ENCODE measurements around the gene LRRC45. TPM values are rescaled to one million over a fixed set of nuclear protein-coding genes. Genes with fewer than 3 reads are reported as not detected.

LRRC45 gene
- total RNA-seq, 1 donor from 2014 or later = 17.3 TPM

DNA sequence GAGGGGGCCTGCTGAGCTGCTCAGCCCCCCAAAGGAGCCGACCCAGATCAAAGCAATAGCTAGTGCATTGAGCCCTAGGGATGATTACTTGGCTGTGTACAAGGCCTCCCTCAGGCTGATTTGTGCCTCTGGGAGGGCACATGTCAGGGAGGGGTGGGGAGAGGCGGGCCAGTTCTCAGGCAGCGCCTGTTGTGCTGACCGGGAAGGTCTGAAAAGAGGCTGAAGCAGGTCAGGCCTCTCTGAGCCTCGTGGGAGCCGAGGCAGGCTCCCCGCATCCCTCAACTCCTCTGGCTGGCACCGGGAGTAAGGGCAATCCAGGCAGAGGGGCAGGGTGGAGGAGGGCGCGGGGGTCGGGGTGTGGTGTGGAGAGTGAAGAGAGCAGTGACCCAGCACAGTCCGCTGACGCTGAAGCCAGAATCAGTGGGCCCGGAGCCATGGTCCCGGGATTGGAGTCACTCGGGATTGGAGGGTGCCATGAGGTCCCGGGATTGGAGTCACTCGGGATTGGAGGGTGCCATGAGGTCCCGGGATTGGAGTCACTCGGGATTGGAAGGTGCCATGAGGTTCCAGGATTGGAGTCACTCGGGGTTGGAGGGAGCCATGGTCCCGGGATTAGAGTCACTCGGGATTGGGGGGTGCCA lies 11.4 kb downstream of the LRRC45 start:
- DNase-seq = no peak
- TF ChIP-seq CTCF (IDR thresholded peaks at IDR 0.05) = no peak
- no peak for ATAC-seq
- no peaks in the 10 kb centered on the region for H3K36me3 ChIP-seq
- H3K27me3 ChIP-seq (ENCODE audit: low read depth) = peaks cover 8% of the 10 kb centered on the region
- intact Hi-C loops (cut with DNase I) = no loop called here
- H3K27ac ChIP-seq = no peak overlapping the region
- H3K4me1 ChIP-seq = peaks cover 45% of the 10 kb centered on the region
- no peaks in the 10 kb centered on the region for H3K9me3 ChIP-seq
- no peak overlapping the region for H3K4me3 ChIP-seq

GRCh38 chr17:82035488-82035887 lies 12.4 kb downstream of the LRRC45 start:
- DNase-seq (no peak), ATAC-seq (no peak)
- H3K36me3 ChIP-seq = no peaks in the 10 kb centered on the region
- no peak overlapping the region for H3K4me3 ChIP-seq
- no peak overlapping the region for H3K27ac ChIP-seq
- no peak for TF ChIP-seq CTCF (IDR thresholded peaks at IDR 0.05)
- no peaks in the 10 kb centered on the region for H3K9me3 ChIP-seq
- peaks cover 38% of the 10 kb centered on the region for H3K4me1 ChIP-seq
- intact Hi-C loops (cut with DNase I) = no loop called here
- peaks cover 8% of the 10 kb centered on the region for H3K27me3 ChIP-seq (ENCODE audit: low read depth)

DNA sequence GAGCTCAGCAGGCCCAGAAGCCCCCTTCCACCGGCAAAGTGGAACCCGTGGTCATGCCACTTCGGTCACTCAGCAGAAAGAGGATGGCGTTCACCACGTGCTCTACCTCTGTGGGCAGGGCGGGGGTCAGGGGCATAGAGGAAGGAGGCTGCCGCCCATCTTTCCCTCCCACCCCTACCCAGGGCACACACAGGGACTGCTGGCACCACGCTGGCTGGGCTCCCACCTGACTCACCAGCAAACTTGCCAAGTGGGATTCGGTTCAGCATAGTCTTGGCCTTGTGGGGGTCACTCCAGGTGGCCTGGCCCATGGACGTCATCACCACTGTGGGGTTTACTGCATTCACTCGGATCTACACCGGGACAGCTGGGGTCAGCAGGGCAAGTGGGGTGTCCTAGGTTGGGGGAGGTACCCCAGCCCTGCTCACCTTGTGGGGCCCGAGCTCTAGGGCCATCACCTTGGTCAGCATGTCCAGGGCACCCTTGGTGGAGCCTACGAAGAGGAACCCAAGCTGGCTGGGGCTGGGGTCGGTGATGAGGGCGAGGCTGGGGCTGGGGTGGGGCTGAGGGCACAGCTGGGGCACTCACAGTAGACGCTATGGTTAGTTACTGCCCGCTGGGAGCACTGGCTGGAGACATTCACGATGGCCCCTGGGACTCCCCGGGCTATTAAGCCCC lies 13.0 kb downstream of the LRRC45 start:
- intact Hi-C loops (cut with DNase I) = no loop called here
- H3K27ac ChIP-seq = peak overlapping the region; percentile 97
- H3K4me1 ChIP-seq = peaks cover 34% of the 10 kb centered on the region
- no peaks in the 10 kb centered on the region for H3K36me3 ChIP-seq
- DNase-seq = no peak
- H3K27me3 ChIP-seq (ENCODE audit: low read depth) = peaks cover 8% of the 10 kb centered on the region
- no peak for ATAC-seq
- peak overlapping the region; percentile 76 for H3K4me3 ChIP-seq
- no peaks in the 10 kb centered on the region for H3K9me3 ChIP-seq
- TF ChIP-seq CTCF (IDR thresholded peaks at IDR 0.05) = no peak

DNA sequence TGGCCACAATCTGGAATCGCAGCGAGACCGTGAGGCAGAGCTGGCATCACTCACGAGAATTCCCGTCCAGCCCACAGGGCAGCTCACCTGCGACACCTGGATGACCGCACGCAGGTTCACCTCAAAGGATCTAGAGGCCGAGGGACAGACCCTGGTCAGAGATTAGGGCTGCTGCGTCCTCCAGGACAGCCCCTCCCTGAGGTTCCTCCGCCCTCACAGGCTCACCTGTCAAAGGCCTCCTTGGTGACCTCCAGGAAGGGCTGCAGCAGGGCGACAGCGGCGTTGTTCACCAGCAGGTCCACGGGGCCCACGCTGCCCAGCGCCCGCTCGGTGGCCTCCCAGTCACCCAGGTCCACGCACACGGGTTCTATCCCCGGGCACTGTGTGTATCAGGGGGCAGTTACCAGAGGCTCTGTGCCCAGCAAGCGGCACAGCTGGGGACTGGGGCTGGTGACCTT lies 13.6 kb downstream of the LRRC45 start:
- peak overlapping the region; percentile 76 for H3K4me3 ChIP-seq
- peaks cover 34% of the 10 kb centered on the region for H3K4me1 ChIP-seq
- DNase-seq (no peak), ATAC-seq (peak in 1 of 2 donors; percentile 2)
- intact Hi-C loops (cut with DNase I) = no loop called here
- TF ChIP-seq CTCF (IDR thresholded peaks at IDR 0.05) = no peak
- H3K27ac ChIP-seq = peak overlapping the region; percentile 97
- H3K36me3 ChIP-seq = no peaks in the 10 kb centered on the region
- peaks cover 8% of the 10 kb centered on the region for H3K27me3 ChIP-seq (ENCODE audit: low read depth)
- H3K9me3 ChIP-seq = no peaks in the 10 kb centered on the region

DNA sequence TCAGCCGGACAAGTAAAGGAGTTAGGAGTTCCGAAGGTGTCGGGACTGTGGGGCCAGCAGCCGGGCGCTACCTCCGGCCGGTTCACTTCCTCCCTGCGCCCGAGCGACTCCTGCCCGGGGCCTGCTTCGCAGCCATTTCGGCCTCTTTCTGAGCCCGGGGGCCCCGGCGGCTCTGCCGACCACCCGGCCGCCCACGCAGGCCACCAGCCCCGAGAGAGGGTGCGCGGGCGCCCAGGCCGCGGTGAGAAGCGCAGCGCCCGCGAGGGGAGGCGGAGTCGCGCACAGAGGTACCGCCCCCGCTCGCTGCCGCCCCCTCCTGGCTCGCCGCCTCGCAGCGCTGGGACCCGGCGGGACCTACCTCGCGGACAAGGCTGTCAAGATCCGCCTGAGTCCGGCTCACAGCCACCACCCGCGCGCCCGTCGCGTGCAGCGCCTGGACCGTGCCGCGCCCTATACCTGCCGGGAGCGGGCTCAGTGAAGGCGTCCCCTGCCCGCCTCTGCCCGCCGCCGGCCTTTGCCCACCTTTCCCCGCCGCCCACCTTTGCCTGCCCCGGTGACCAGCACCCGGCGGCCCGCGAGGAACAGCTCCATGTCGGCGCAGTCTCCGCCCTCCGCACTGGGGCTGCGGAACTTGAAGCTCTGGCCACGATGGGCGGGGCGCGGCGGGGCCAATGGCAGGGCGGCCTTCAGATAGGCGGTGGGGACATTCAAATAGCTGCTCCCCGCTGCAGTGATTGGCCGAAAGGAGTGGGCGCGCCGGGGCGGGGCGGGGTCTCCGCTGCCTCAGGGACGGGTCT lies 14.2 kb downstream of the LRRC45 start, which contains the start of gene DCXR:
TSS of gene DCXR (minus strand) at position 606 of the 797 bp plus-strand sequence. CDS start at position 591, 15 bp downstream.
- DNase-seq = peak; percentile 98
- H3K4me3 ChIP-seq = peak within 1 kb of the TSS; percentile 76
- no peaks in the 10 kb centered on the region for H3K36me3 ChIP-seq
- H3K4me1 ChIP-seq = peaks cover 29% of the 10 kb centered on the region
- peak; percentile 83 for TF ChIP-seq CTCF (IDR thresholded peaks at IDR 0.05)
- intact Hi-C loops (cut with DNase I) = no loop called here
- no peaks in the 10 kb centered on the region for H3K9me3 ChIP-seq
- H3K27me3 ChIP-seq (ENCODE audit: low read depth) = peaks cover 4% of the 10 kb centered on the region
- peak; percentile 97 to 98 for ATAC-seq
- peak within 1 kb of the TSS; percentile 97 for H3K27ac ChIP-seq
